HG02642 (cell line): ENCODE results near the gene EVX1.

Source experiments
- ATAC-seq: cut with Tn5 transposase; IDR thresholded peaks from one replicate; pipeline ENCODE4 v1.9.1; 2021; ENCODE audit warnings: mild to moderate bottlenecking; ENCODE audit not compliant: unreplicated experiment, poor library complexity

The EVX1 gene

GRCh38 chr7:27224983-27225934 is 17.3 kb upstream of the EVX1 start:
- ATAC-seq: no peak

- ATAC-seq: no peak
These were observed 13.2 kb upstream of the EVX1 start for GRCh38 chr7:27229448-27229847.

- no peak for ATAC-seq
These were observed 7.0 kb upstream of the EVX1 start for GRCh38 chr7:27235387-27236311.

GRCh38 chr7:27237735-27238334 is 4.8 kb upstream of the EVX1 start:
- no peak for ATAC-seq

GRCh38 chr7:27238979-27239386 is 3.6 kb upstream of the EVX1 start:
- no peak for ATAC-seq

- no peak for ATAC-seq
These were observed 3.1 kb upstream of the EVX1 start for GRCh38 chr7:27239387-27240014.

GRCh38 chr7:27240015-27240731 is 2.4 kb upstream of the EVX1 start:
- no peak for ATAC-seq

GRCh38 chr7:27241189-27242056 is 1.2 kb upstream of the EVX1 start:
- no peak for ATAC-seq

GRCh38 chr7:27242154-27242553 is 448 bp upstream of the EVX1 start:
- no peak for ATAC-seq

GRCh38 chr7:27243340-27244163 is 950 bp downstream of the EVX1 start:
- ATAC-seq: no peak

- ATAC-seq: no peak
These were observed 2.0 kb downstream of the EVX1 start for GRCh38 chr7:27244488-27245123.

GRCh38 chr7:27245124-27245797 is 2.7 kb downstream of the EVX1 start:
- ATAC-seq: no peak

GRCh38 chr7:27245798-27246691 is 3.4 kb downstream of the EVX1 start:
- no peak for ATAC-seq

GRCh38 chr7:27247000-27247399 is 4.4 kb downstream of the EVX1 start:
- no peak for ATAC-seq

GRCh38 chr7:27247452-27248426 is 5.1 kb downstream of the EVX1 start:
- no peak for ATAC-seq
